ENCODE measurements around the gene SPRR2E.

DNA sequence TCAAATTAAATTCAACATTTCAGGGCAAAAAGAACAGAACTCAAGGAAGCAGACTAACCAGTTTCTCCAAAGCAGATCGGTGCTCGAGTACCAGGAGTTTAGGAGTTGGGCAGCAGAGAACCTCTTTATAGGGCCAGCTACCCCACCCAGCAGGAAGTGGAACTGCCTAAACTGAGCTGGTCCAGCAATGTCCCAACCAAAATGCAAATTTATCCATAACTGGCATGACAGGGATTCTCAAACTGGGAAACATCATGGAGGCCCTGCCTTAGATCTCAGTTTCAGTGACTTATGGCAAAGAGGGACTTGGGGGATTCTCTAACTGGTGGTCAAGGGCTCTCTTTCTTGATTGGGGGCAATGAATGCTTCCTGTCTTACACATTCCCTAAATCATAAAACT lies 22.8 kb downstream of the SPRR2E start, which contains the start of gene SPRR2B:
- TF ChIP-seq EZH2 (IDR thresholded peaks at IDR 0.05) (no peak), POLR2AphosphoS5 (IDR thresholded peaks at IDR 0.05; ENCODE audit: borderline replicate concordance, low read depth, low read length) (no peak), FOXP2 (optimal IDR thresholded peaks at IDR 0.05; ENCODE audit: control extremely low read depth, extremely low read length, insufficient read depth) (no peak)
